Endothelial cell of umbilical vein (primary cell): ENCODE measurements around the gene LHPP. TPM values are rescaled to one million over a fixed set of nuclear protein-coding genes. Genes with fewer than 3 reads are reported as not detected.

Source experiments
- BruUV-seq: library from RNA; stranded (reverse); fragments of 400-500 nt; replicated peaks from 2 replicates; lab custom pipeline; 2021; lab: Mats Ljungman, UMichigan
- CTCF ChIA-PET: fragments of 300-600, 350-600 bp; sonication (Branson Sonifier 250); formaldehyde crosslinking; loops from one replicate; lab custom pipeline; 2021; ENCODE audit warnings: antibody characterized with exemption, inconsistent platforms; lab: Charles Lee
- POLR2A ChIA-PET: fragments of 300-600, 350-600 bp; sonication (Branson Sonifier 250); formaldehyde crosslinking; loops from one replicate; lab custom pipeline; 2021; ENCODE audit warnings: antibody characterized with exemption, inconsistent platforms; lab: Charles Lee
- DNase-seq: peaks from one replicate; pipeline ENCODE4 v3.0.0-alpha.2; 2011; ENCODE audit warnings: low read depth, low spot score
- FAIRE-seq: peaks from 2 replicates; lab custom pipeline; 2011; peaks lifted over from hg19 to GRCh38; lab: Jason Lieb, UNC
- H2AFZ ChIP-seq: 2 replicates; pipeline ENCODE4 v1.6.0; 2012; ENCODE audit warnings: low read depth, low read length, control low read depth, inconsistent platforms
- H3K27ac ChIP-seq: 2 replicates; pipeline ENCODE4 v1.5.1; 2011; ENCODE audit warnings: low read depth, mild to moderate bottlenecking, control low read depth, low read length, moderate library complexity; ENCODE audit not compliant: insufficient read depth
- H3K27me3 ChIP-seq, 2 experiments: 2 replicates each; pipeline versions ENCODE4 v1.6.0 to v1.6.1; 2011; ENCODE audit warnings: low read length in 2 of 2, mixed read lengths in 1 of 2; ENCODE audit not compliant: control insufficient read depth in 2 of 2, insufficient read depth in 2 of 2
- H3K36me3 ChIP-seq, 2 experiments: 2 replicates in 1 of 2; 3 replicates in 1 of 2; pipeline ENCODE4 v1.5.1; 2011; ENCODE audit warnings: low read length in 2 of 2, mild to moderate bottlenecking in 1 of 2, moderate library complexity in 1 of 2; ENCODE audit not compliant: control insufficient read depth in 2 of 2, insufficient read depth in 2 of 2; ENCODE audit errors: extremely low read depth in 1 of 2
- H3K4me1 ChIP-seq: 3 replicates; pipeline ENCODE4 v1.5.1; 2011; ENCODE audit warnings: mild to moderate bottlenecking, low read length; ENCODE audit not compliant: control insufficient read depth, insufficient read depth; ENCODE audit errors: extremely low read depth
- H3K4me2 ChIP-seq: 2 replicates; pipeline ENCODE4 v1.6.1; 2011; ENCODE audit warnings: low read length, control low read depth, mixed read lengths; ENCODE audit not compliant: insufficient read depth
- H3K4me3 ChIP-seq, 3 experiments: fragments of 200-600 bp in 1 of 3; sonication (generic), shearing (Covaris generic) in 1 of 3; replicated peaks in 1 of 3; 2 replicates each; pipeline ENCODE4 v1.5.1; 2011 to 2016; ENCODE audit warnings: control low read depth in 3 of 3, low read length in 3 of 3, mild to moderate bottlenecking in 2 of 3, inconsistent platforms in 1 of 3, low read depth in 1 of 3, moderate library complexity in 1 of 3; ENCODE audit not compliant: insufficient read depth in 1 of 3
- H3K79me2 ChIP-seq: 2 replicates; pipeline ENCODE4 v1.6.0; 2012; ENCODE audit warnings: low read length, inconsistent platforms; ENCODE audit not compliant: control insufficient read depth, insufficient read depth
- H3K9ac ChIP-seq: replicated peaks from 2 replicates; pipeline ENCODE3; 2011; ENCODE audit warnings: low read length, control low read depth; ENCODE audit not compliant: insufficient read depth; ENCODE audit errors: extremely low read depth
- H3K9me1 ChIP-seq: replicated peaks from 3 replicates; pipeline ENCODE4 v1.6.0; 2011; ENCODE audit warnings: mild to moderate bottlenecking, low read length; ENCODE audit not compliant: control insufficient read depth, insufficient read depth; ENCODE audit errors: extremely low read depth
- H3K9me3 ChIP-seq: replicated peaks from 2 replicates; pipeline ENCODE4 v1.5.1; 2012; ENCODE audit warnings: low read length, inconsistent platforms; ENCODE audit not compliant: control insufficient read depth, insufficient read depth
- H4K20me1 ChIP-seq: replicated peaks from 2 replicates; pipeline ENCODE3; 2011; ENCODE audit warnings: mild to moderate bottlenecking, low read length; ENCODE audit not compliant: control insufficient read depth, insufficient read depth; ENCODE audit errors: extremely low read depth
- FOS ChIP-seq: IDR thresholded peaks from 2 replicates; pipeline ENCODE4 v1.6.1; 2011; ENCODE audit warnings: mild to moderate bottlenecking, low read length, moderate library complexity, borderline replicate concordance; ENCODE audit not compliant: insufficient read depth
- GATA2 ChIP-seq: IDR thresholded peaks from 2 replicates; pipeline ENCODE4 v1.7.0; 2011; ENCODE audit warnings: low read depth, mild to moderate bottlenecking, moderate library complexity, mixed read lengths, low read length; ENCODE audit not compliant: insufficient read length, insufficient read depth
- JUN ChIP-seq: IDR thresholded peaks from 2 replicates; pipeline ENCODE4 v1.6.1; 2011; ENCODE audit warnings: borderline replicate concordance, low read depth; ENCODE audit not compliant: insufficient read length, insufficient read depth
- MYC ChIP-seq: IDR thresholded peaks from one replicate; pipeline ENCODE4 v1.6.1; 2011; ENCODE audit warnings: mild to moderate bottlenecking, low read depth, low read length
- POLR2A ChIP-seq: IDR thresholded peaks from 2 replicates; pipeline ENCODE4 v1.6.1; 2012; ENCODE audit warnings: low read depth, mild to moderate bottlenecking, control low read depth, low read length
- POLR2AphosphoS5 ChIP-seq: IDR thresholded peaks from 2 replicates; pipeline ENCODE4 v1.6.1; 2012; ENCODE audit warnings: low read depth, mild to moderate bottlenecking, control low read depth, low read length, moderate library complexity; ENCODE audit not compliant: insufficient read depth
- dilution Hi-C: fragments of 300-500 bp; cut with MboI; formaldehyde crosslinking; loops from one replicate; pipeline ENCODE4 v1.15.0; 2019; ENCODE audit warnings: low sequenced_read_pairs; ENCODE audit not compliant: extremely low pct_ligation_motif_present
- intact Hi-C: fragments of 100-400 bp; cut with micrococcal nuclease; formaldehyde crosslinking; loops from one replicate; pipeline ENCODE4 v1.10.0; 2022
- polyA plus RNA-seq, 4 experiments: library from polyadenylated mRNA; depleted of rRNA in 3 of 4; stranded (reverse) in 3 of 4; unstranded in 1 of 4; fragments of >200 nt; gene quantifications; 2 replicates each; pipeline versions ENCODE4 v1.2.1 to v1.2.3, GENCODE V29; 2011 to 2012; ENCODE audit warnings: missing spikeins in 1 of 4
- total RNA-seq: library from RNA; stranded (reverse); gene quantifications from 2 replicates; pipeline ENCODE4 v1.2.3, GENCODE V29; 2021
- TF ChIP-seq, protein P1 (sequence below): IDR thresholded peaks from 2 replicates; pipeline ENCODE4 v1.6.1; 2011; ENCODE audit not compliant: insufficient read depth, insufficient read length
- TF ChIP-seq, protein P2 (sequence below), 2 donors: IDR thresholded peaks; 1 replicate in 1 of 2; 2 replicates in 1 of 2; pipeline ENCODE4 v1.5.1; 2011; ENCODE audit warnings: low read length in 2 of 2, mild to moderate bottlenecking in 2 of 2, moderate library complexity in 2 of 2, control low read depth in 1 of 2, inconsistent platforms in 1 of 2, low read depth in 1 of 2; ENCODE audit not compliant: insufficient read depth in 1 of 2; ENCODE audit errors: extremely low read depth in 1 of 2

LHPP gene
- total and polyA plus RNA-seq, 2 donors (not counting 3 experiments of a cell fraction or from before 2014, with no cell fraction given) = 5.8 to 11.2 TPM

DNA sequence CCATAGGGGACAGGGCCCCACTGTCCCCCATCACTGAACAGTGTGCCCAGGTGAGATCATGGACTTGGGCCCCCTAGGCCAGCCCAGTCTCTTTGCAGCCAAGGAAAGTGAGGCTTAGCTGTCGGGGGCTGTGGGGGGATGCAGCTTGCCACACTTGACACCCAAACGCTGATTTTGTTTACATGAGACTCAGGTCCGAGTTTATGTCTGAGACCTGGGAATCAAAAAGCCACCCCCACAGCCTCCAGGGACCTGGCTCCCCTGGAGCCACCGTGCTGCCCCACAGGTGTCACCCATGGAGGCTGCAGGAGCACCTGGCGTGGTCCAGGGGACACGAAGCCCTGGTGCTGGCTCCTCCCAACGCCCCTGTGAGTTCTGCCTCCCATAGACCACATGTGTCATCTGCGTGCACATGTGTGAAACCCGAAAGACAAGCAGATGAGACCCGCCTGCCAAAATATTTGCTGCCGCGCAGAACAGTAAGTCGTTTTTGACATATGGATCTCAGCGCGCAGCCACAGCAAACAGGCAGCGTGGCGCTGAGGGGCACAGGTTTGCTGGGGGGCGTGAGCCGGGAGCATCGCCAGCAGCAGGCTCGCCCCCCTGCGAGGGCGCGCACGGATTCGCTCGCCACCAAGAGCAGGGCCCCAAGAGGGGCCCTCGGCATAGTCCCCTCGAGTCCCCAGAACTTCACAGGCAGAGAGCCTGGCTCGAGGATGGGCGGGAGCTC lies 112.3 kb downstream of the LHPP start:
- dilution Hi-C loops (no loop called here), intact Hi-C loops (no loop called here)
- Histone ChIP-seq H3K9me1 (no peaks in the 10 kb centered on the region), H4K20me1 (no peaks in the 10 kb centered on the region), H3K27ac (no peak overlapping the region), H3K4me2 (no peak overlapping the region), H3K9me3 (no peaks in the 10 kb centered on the region), H3K27me3 (no peaks in the 10 kb centered on the region), H3K79me2 (no peaks in the 10 kb centered on the region), H3K9ac (no peak overlapping the region), H2AFZ (no peak overlapping the region), H3K36me3 (no peaks in the 10 kb centered on the region), H3K4me3 (no peak overlapping the region), H3K4me1 (no peaks in the 10 kb centered on the region)
- no peak for DNase-seq
- TF ChIP-seq POLR2A (no peak), JUN (no peak), GATA2 (no peak), MYC (no peak), FOS (no peak), POLR2AphosphoS5 (no peak)
- TF ChIP-seq, protein P1, sequence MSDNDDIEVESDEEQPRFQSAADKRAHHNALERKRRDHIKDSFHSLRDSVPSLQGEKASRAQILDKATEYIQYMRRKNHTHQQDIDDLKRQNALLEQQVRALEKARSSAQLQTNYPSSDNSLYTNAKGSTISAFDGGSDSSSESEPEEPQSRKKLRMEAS = no peak
- TF ChIP-seq, protein P2, sequence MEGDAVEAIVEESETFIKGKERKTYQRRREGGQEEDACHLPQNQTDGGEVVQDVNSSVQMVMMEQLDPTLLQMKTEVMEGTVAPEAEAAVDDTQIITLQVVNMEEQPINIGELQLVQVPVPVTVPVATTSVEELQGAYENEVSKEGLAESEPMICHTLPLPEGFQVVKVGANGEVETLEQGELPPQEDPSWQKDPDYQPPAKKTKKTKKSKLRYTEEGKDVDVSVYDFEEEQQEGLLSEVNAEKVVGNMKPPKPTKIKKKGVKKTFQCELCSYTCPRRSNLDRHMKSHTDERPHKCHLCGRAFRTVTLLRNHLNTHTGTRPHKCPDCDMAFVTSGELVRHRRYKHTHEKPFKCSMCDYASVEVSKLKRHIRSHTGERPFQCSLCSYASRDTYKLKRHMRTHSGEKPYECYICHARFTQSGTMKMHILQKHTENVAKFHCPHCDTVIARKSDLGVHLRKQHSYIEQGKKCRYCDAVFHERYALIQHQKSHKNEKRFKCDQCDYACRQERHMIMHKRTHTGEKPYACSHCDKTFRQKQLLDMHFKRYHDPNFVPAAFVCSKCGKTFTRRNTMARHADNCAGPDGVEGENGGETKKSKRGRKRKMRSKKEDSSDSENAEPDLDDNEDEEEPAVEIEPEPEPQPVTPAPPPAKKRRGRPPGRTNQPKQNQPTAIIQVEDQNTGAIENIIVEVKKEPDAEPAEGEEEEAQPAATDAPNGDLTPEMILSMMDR (IDR thresholded peaks at IDR 0.05; ENCODE audit: extremely low read depth in 1 of 2, insufficient read depth in 1 of 2, low read depth in 1 of 2, low read length in 2 of 2) = no peak
- FAIRE-seq = no peak
- CTCF ChIA-PET = no interaction called here
- BruUV-seq = no TSS peak
- POLR2A ChIA-PET = no interaction called here
